ENCODE data around the gene SLC35A2.
A peak's percentile ranks its signal among the peaks of the same experiment; 100 is the strongest.

The SLC35A2 gene

DNA sequence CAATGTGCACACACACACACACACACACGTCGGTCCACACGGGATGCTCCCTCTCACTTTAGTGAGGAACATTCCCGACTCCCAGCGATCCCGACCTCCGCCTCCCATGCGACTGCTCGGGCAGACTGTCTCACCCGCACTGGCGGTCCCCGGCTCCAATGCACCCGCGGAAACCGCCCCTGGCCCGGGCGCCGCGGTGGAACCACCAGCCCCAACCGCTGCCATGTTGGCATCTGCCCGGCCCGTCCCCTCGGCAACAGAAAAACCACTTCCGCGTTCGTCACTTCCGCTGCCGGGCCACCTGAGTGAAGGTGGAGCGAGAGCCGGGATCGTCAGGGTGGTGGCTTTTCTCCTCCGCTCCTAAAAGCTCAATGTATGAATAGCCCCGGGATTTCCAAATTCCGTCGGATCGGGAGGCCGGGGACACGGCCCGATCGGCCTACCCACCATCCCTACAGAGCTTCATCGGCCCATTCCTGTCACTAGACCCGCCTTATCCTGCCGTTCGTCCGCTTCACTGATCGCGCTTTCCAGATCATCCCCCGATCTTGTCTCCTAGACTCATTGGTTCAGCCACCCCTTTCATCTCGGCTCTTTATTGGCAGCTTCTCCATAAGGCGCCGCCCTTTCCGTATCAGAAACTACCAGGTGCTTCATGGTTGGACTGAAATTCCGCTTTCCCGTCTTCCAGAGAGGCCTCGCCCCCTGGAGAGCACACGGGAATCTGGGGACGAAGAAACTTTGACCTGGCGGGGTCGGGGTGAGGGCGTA is at the start of gene SLC35A2:
TSS of gene SLC35A2 (minus strand) at position 235 of the 771 bp plus-strand sequence. CDS start at position 225, 10 bp downstream.
- TF ChIP-seq, protein P1, sequence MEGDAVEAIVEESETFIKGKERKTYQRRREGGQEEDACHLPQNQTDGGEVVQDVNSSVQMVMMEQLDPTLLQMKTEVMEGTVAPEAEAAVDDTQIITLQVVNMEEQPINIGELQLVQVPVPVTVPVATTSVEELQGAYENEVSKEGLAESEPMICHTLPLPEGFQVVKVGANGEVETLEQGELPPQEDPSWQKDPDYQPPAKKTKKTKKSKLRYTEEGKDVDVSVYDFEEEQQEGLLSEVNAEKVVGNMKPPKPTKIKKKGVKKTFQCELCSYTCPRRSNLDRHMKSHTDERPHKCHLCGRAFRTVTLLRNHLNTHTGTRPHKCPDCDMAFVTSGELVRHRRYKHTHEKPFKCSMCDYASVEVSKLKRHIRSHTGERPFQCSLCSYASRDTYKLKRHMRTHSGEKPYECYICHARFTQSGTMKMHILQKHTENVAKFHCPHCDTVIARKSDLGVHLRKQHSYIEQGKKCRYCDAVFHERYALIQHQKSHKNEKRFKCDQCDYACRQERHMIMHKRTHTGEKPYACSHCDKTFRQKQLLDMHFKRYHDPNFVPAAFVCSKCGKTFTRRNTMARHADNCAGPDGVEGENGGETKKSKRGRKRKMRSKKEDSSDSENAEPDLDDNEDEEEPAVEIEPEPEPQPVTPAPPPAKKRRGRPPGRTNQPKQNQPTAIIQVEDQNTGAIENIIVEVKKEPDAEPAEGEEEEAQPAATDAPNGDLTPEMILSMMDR (IDR thresholded peaks at IDR 0.05; ENCODE audit: extremely low read depth, missing control alignments): no peak
- peak; percentile 71 for DNase-seq (ENCODE audit: low spot score)

DNA sequence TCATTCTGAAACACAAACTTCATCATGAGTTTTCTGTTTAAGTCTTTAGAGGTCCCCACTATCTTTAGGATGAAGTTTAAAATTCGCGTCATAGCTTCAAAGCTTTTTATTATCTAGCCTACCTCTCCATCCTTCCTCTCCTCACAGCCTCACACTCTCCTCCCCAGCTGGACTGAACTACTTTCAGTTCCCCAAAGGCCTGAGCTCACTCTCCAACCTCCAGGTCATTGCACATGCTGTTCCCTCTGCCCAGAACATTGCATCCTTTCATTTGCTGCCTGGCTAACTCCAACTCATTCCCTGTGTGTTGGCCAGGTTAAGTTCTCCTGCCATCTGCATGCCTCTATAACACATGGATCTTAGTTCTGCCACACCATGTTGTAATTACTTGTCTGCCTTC is 48.8 kb upstream of the SLC35A2 start:
- no peak for DNase-seq (ENCODE audit: low spot score)
- TF ChIP-seq, protein P1 (IDR thresholded peaks at IDR 0.05; ENCODE audit: extremely low read depth, missing control alignments): no peak

DNA sequence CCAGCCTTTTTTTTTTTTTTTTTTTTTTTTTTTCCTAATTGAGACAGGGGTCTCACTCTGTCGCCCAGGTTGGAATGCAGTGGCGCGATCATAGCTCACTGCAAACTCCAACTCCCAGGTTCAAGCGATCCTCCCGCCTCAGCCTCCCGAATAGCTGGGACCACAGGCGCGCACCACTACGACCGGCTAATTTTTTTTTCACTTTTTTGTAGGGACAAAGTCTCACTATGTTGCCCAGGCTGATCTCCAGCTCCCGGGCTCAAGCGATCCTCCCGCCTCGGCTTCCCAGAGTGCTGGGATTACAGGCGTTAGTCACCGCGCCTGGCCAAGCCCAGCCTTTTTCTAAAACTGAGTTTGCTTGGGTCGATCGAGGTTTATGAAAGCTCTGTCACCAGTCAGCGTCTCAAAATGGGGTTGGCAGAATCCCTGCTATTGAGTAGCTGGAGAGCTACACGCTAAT is 47.2 kb upstream of the SLC35A2 start:
- TF ChIP-seq, protein P1 (IDR thresholded peaks at IDR 0.05; ENCODE audit: extremely low read depth, missing control alignments): no peak
- no peak for DNase-seq (ENCODE audit: low spot score)

DNA sequence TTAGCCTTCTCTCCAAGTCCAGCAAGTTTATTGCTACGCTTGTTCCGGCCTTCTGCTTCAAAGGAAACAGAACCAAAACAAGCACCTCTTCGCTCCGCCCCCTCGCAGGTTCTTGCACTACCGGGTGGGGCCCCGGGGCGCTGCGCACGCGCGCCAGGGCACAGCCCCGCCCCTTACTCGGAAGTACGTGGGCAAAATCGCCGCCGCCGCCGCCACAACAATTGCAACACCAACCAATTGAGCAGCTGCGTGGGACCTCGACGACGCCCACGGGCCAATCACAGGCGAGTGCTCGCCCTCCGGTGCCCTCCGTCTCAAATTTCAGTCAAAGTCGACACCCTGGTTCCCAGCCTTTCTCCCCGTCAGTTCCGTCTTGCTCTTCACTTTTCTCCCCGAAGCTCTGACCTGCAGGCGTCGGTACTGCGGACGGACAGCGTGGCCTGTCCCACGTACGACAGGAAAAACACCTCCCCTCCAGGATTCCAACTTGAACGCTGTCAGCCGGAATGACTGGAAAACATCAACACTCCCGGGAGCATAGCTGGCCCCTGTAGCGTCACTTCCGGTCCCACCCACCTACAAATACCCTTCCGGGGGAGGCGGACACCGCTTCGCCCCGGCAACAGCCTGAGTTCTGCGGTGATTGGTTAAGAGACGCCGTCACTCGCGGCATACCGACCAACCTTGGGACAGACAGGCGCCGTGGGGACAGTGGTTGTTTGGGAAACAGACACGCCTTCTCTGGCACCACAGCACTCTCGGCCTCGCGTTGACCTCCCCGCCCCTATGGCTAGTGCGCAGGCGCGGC is 46.6 kb upstream of the SLC35A2 start:
- TF ChIP-seq, protein P1 (IDR thresholded peaks at IDR 0.05; ENCODE audit: extremely low read depth, missing control alignments): no peak
- peak; percentile 91 for DNase-seq (ENCODE audit: low spot score)

DNA sequence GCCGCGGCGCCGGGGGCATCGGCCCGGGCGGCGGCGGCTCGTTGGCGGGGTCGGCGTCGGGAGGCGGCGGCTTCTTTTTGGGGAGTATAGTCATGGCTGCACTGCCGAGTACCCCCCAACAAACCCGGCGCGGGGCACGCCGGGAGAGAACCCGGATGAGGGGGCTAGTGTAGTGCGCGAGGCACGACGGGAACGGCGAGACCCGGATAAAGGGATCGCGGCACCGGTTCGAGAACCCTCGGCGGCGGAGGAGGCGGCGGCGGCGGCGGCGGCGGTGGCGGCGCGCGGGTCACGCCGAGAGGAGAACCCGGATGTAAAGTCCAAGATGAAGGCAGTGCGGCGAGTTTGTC is 46.0 kb upstream of the SLC35A2 start, which contains the start of gene OTUD5:
TSS of gene OTUD5 (minus strand) at position 131 of the 350 bp plus-strand sequence. CDS start at position 94, 37 bp downstream.
- TF ChIP-seq, protein P1 (IDR thresholded peaks at IDR 0.05; ENCODE audit: extremely low read depth, missing control alignments): no peak
- DNase-seq (ENCODE audit: low spot score): peak; percentile 87

DNA sequence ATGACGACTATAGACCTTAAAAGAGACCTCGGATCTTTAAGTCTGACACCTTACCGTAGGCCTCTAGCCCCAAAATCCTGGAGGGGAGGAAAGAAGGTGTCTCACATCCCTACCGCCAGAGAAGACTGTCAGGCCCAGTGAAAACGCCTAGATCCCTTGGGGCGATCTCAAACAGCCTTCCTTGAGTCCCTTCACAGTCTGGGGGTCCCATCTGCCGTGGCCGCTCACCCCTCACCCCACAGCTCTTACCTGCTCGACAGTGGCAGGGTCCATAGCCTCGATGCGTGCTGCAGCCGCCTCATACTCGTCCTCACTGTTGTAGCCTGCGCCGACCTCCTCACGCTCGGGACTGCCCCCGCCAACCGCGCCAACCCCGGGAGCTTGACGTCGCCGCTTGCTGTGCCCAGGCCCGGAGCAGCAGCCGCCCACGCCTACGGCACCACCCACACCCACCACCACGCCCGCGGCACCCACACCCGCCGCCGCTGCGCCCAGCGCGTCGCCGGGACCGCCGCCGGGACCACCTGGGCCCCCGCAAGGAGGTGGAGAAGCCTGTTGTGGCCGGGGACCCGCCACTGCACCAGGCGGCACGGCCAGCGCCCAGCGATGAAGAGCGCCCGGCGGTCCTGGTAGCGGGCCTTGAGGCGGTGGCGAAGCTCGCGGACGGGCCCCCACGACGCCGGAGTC is 45.4 kb upstream of the SLC35A2 start:
- no peak for DNase-seq (ENCODE audit: low spot score)
- TF ChIP-seq, protein P1 (IDR thresholded peaks at IDR 0.05; ENCODE audit: extremely low read depth, missing control alignments): no peak
